Measurements from ENCODE around the gene SENP1.
"Not testable (repeated sequence)": the region's sequence is repeated elsewhere in the genome, so short reads cannot be mapped to it uniquely, and the experiment has no call there.

SENP1 gene

GRCh38 chr12:48105867-48106680 is at the start of gene SENP1:
Gene SENP1, minus strand, starts transcription at chr12:48106079. Its CDS starts 4,607 bp downstream, at chr12:48101472.
- DNase-seq (ENCODE audit: low read depth, low spot score) = peak; percentile 93

- DNase-seq (ENCODE audit: low read depth, low spot score) = no peak
Observed at GRCh38 chr12:48151103-48151771, 45.4 kb upstream of the SENP1 start.

- DNase-seq (ENCODE audit: low read depth, low spot score) = no peak
Observed at GRCh38 chr12:48145981-48146380, 40.1 kb upstream of the SENP1 start.

- DNase-seq (ENCODE audit: low read depth, low spot score) = no peak
Observed at GRCh38 chr12:48143898-48144297, 38.0 kb upstream of the SENP1 start.

GRCh38 chr12:48142818-48143674 is 37.2 kb upstream of the SENP1 start:
- DNase-seq (ENCODE audit: low read depth, low spot score) = no peak

- DNase-seq (ENCODE audit: low read depth, low spot score) = no peak
Observed at GRCh38 chr12:48135027-48135426, 29.1 kb upstream of the SENP1 start.

GRCh38 chr12:48132826-48133225 is 26.9 kb upstream of the SENP1 start:
- DNase-seq (ENCODE audit: low read depth, low spot score) = no peak

GRCh38 chr12:48131517-48131916 is 25.6 kb upstream of the SENP1 start:
- DNase-seq (ENCODE audit: low read depth, low spot score) = no peak

- no peak for DNase-seq (ENCODE audit: low read depth, low spot score)
Observed at GRCh38 chr12:48129376-48129775, 23.5 kb upstream of the SENP1 start.

GRCh38 chr12:48128800-48129199 is 22.9 kb upstream of the SENP1 start:
- no peak for DNase-seq (ENCODE audit: low read depth, low spot score)

- no peak for DNase-seq (ENCODE audit: low read depth, low spot score)
Observed at GRCh38 chr12:48126953-48127630, 21.2 kb upstream of the SENP1 start.

GRCh38 chr12:48125985-48126384 is 20.1 kb upstream of the SENP1 start:
- DNase-seq (ENCODE audit: low read depth, low spot score) = no peak

- DNase-seq (ENCODE audit: low read depth, low spot score) = not testable (repeated sequence)
Observed at GRCh38 chr12:48125542-48125941, 19.7 kb upstream of the SENP1 start.

GRCh38 chr12:48123169-48123568 is 17.3 kb upstream of the SENP1 start:
- no peak for DNase-seq (ENCODE audit: low read depth, low spot score)

GRCh38 chr12:48122065-48122834 is 16.4 kb upstream of the SENP1 start:
- no peak for DNase-seq (ENCODE audit: low read depth, low spot score)

- DNase-seq (ENCODE audit: low read depth, low spot score) = no peak
Observed at GRCh38 chr12:48121522-48121921, 15.6 kb upstream of the SENP1 start.

GRCh38 chr12:48119834-48120195 is 13.9 kb upstream of the SENP1 start:
- DNase-seq (ENCODE audit: low read depth, low spot score) = peak; percentile 43

- peak; percentile 94 for DNase-seq (ENCODE audit: low read depth, low spot score)
Observed at GRCh38 chr12:48119078-48119833, 13.4 kb upstream of the SENP1 start, which contains the start of gene PFKM. Gene PFKM, plus strand, starts transcription at chr12:48119364. Its CDS starts 3,411 bp downstream, at chr12:48122775.

- DNase-seq (ENCODE audit: low read depth, low spot score) = no peak
Observed at GRCh38 chr12:48118284-48118871, 12.5 kb upstream of the SENP1 start.

GRCh38 chr12:48115957-48116356 is 10.1 kb upstream of the SENP1 start:
- no peak for DNase-seq (ENCODE audit: low read depth, low spot score)

Measured in astrocyte of the hippocampus (primary cell).